Midbrain (tissue), 1 donor: Measurements from ENCODE around the gene MAP2K5.

Experiments
- DNase-seq: peaks from one replicate; lab custom pipeline; 2025; lab: John Stamatoyannopoulos, UW

Gene MAP2K5

GRCh38 chr15:67760901-67761300 is 218.4 kb downstream of the MAP2K5 start:
- no peak for DNase-seq

GRCh38 chr15:67761343-67761742 is 218.8 kb downstream of the MAP2K5 start:
- no peak for DNase-seq

- no peak for DNase-seq
Measured at GRCh38 chr15:67762610-67763368, 220.3 kb downstream of the MAP2K5 start.

- DNase-seq, result no peak
Measured at GRCh38 chr15:67765701-67766100, 223.2 kb downstream of the MAP2K5 start.

GRCh38 chr15:67766968-67767367 is 224.5 kb downstream of the MAP2K5 start:
- DNase-seq, result no peak

- no peak for DNase-seq
Measured at GRCh38 chr15:67768313-67768977, 225.9 kb downstream of the MAP2K5 start.

GRCh38 chr15:67769497-67770357 is 227.2 kb downstream of the MAP2K5 start:
- no peak for DNase-seq

- DNase-seq, result no peak
Measured at GRCh38 chr15:67770358-67770628, 227.8 kb downstream of the MAP2K5 start.

GRCh38 chr15:67771189-67771800 is 228.8 kb downstream of the MAP2K5 start:
- DNase-seq, result no peak

- no peak for DNase-seq
Measured at GRCh38 chr15:67774626-67775025, 232.1 kb downstream of the MAP2K5 start.

GRCh38 chr15:67775250-67775649 is 232.7 kb downstream of the MAP2K5 start:
- no peak for DNase-seq

GRCh38 chr15:67775998-67776397 is 233.5 kb downstream of the MAP2K5 start:
- DNase-seq, result no peak

GRCh38 chr15:67776600-67776999 is 234.1 kb downstream of the MAP2K5 start:
- DNase-seq, result no peak

- no peak for DNase-seq
Measured at GRCh38 chr15:67777071-67777470, 234.6 kb downstream of the MAP2K5 start.

GRCh38 chr15:67777773-67778172 is 235.3 kb downstream of the MAP2K5 start:
- no peak for DNase-seq

- DNase-seq, result no peak
Measured at GRCh38 chr15:67778968-67779548, 236.6 kb downstream of the MAP2K5 start.

- DNase-seq, result no peak
Measured at GRCh38 chr15:67779549-67780111, 237.1 kb downstream of the MAP2K5 start.

GRCh38 chr15:67781061-67781460 is 238.6 kb downstream of the MAP2K5 start:
- DNase-seq, result no peak

GRCh38 chr15:67781907-67782690 is 239.6 kb downstream of the MAP2K5 start:
- DNase-seq, result peak; percentile 24

GRCh38 chr15:67782691-67782991 is 240.1 kb downstream of the MAP2K5 start:
- DNase-seq, result no peak

- no peak for DNase-seq
Measured at GRCh38 chr15:67783303-67783702, 240.8 kb downstream of the MAP2K5 start.
